Subcutaneous adipose tissue (tissue), 4 donors: ENCODE measurements around the gene SPIN1. TPM values are rescaled to one million over a fixed set of nuclear protein-coding genes. Genes with fewer than 3 reads are reported as not detected.

Experiments used
- total RNA-seq, 4 donors: library from RNA; depleted of rRNA; stranded (reverse); fragments of >200 nt; gene quantifications; one replicate each; pipeline ENCODE4 v1.1.0, GENCODE V29; 2016
- TF ChIP-seq, protein P1 (sequence below): fragments of 450-650 bp; IDR thresholded peaks from one replicate; pipeline ENCODE4 v1.5.1; 2016; ENCODE audit warnings: low read depth, mild to moderate bottlenecking, control low read depth, antibody characterized with exemption, moderate library complexity

The SPIN1 gene
- total RNA-seq, 4 donors from 2014 or later: 55.5 to 67.1 (median 60.4) TPM

DNA sequence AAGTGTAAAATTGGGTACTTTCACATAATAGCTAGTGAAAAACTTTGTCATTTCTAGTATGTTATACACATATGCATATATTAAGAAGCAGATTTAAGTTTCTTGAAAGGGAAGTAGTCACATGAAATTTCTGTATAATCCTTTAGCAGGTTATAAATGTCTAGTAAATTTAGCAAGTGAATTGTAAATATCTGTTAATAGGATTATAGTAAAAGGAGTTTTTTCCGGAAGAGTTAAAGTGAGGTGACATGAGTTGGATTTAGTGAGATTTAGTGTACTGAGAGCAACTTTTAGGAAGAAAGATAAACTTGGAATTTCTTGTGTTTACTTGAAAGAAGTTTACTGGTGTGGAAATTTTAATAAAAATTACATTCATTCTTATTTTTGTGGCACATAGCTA, 38.4 kb downstream of the SPIN1 start:
- TF ChIP-seq, protein P1, sequence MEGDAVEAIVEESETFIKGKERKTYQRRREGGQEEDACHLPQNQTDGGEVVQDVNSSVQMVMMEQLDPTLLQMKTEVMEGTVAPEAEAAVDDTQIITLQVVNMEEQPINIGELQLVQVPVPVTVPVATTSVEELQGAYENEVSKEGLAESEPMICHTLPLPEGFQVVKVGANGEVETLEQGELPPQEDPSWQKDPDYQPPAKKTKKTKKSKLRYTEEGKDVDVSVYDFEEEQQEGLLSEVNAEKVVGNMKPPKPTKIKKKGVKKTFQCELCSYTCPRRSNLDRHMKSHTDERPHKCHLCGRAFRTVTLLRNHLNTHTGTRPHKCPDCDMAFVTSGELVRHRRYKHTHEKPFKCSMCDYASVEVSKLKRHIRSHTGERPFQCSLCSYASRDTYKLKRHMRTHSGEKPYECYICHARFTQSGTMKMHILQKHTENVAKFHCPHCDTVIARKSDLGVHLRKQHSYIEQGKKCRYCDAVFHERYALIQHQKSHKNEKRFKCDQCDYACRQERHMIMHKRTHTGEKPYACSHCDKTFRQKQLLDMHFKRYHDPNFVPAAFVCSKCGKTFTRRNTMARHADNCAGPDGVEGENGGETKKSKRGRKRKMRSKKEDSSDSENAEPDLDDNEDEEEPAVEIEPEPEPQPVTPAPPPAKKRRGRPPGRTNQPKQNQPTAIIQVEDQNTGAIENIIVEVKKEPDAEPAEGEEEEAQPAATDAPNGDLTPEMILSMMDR: no peak

DNA sequence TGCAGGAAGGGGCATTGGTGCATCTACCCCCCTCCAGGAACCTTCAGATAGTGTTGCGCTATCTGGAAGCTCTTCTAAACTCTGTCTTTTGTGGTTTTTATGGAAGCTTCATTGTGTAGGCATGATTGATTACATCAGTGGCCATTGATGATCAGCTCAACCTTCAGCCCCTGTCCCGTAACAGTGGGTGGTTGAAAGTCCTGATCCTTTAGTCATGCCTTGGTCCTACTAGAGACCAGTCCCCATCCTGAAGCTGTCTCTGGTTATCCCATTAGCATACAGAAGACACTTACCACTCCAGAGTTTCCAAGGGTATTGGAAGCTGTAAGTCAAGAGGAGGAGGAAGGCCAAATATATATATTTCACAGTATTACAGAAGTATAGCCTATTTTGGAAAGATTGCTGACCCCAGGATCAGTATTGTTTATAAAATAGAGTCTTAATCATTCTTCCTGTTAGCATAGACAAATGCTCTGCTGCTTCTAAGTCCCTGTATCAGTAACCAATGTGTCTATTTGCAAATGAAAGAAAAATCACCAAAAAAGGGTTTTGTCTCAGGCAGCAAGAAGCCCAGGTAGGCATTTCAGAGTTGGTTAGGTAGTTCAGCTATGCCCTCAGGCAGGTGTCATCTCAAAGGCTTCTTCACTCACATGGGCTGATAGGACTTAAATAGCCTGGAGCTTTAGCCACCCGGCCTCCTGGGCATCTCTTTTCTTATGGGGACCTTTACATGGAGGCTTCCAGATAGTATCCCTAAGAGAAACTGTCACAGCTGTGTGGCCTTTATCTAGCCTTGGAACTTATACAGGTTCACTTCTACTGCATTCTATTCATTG, 41.6 kb downstream of the SPIN1 start:
- TF ChIP-seq, protein P1: no peak

DNA sequence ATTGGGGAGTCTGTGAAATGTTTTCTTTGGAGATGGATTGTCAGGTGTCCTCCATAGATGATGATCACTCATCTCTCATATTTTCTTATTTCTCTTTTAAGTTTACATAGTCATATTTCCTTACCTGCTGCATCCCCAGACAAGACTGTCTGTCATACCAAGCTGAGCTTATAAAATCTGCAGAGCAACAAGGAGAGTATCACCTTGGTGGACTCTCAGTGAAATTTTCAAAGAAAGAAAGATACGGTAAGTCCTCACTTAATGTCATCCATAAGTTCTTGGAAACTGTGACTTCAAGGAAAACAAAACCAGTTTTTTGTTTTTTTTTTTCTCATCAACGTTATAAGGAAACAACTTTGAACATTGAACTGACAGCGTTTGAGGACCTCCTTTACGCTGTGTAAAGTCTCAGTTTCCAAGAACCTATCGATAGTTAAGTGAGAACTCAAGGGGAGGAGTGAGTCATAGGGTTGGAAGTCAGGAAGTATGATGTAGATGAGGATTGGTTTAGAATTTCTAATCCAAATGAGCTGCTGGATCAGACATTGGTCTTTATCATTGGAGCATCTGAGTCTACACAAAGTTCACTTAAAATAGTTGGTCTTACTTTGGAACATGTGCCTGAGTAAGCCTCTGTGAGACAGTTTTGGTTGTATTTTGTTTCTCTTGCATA, 45.5 kb downstream of the SPIN1 start:
- TF ChIP-seq, protein P1: no peak

DNA sequence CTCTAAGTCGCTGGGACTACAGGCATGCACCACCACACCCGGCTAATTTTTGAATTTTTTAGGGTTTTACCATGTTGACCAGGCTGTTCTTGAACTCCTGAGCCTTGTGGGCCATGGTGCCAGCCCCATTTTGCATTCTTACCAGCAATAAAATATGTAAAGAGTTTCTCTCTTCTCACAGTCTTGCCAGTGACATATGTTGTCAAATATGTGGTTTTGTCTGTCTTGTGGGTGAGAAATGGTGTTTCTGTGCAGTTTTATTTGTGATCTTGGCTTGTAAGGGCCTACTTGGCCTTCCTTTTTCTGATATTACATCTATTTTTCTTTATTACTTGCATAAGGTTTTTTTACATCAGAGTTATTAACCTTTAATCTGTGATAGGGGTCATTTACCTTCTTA, 47.1 kb downstream of the SPIN1 start:
- TF ChIP-seq, protein P1: no peak

DNA sequence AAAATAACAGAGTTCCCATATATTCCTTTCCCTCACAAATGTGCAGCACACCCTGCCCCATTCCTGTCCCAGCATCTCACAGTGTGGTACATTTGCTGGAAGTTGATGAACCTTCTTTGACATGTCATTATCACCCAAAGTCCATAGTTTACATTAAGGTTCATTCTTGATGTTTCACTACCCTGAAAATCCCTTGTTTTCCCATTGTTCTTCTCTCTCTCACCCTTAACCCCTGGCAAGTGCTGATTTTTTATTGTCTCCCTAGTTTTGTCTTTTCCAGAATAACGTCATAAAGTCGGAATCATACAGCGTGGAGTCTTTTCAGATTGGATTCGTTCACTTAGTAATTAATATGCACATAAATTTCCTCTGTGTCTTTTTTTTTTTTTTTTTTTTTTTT, 48.1 kb downstream of the SPIN1 start:
- TF ChIP-seq, protein P1: no peak

DNA sequence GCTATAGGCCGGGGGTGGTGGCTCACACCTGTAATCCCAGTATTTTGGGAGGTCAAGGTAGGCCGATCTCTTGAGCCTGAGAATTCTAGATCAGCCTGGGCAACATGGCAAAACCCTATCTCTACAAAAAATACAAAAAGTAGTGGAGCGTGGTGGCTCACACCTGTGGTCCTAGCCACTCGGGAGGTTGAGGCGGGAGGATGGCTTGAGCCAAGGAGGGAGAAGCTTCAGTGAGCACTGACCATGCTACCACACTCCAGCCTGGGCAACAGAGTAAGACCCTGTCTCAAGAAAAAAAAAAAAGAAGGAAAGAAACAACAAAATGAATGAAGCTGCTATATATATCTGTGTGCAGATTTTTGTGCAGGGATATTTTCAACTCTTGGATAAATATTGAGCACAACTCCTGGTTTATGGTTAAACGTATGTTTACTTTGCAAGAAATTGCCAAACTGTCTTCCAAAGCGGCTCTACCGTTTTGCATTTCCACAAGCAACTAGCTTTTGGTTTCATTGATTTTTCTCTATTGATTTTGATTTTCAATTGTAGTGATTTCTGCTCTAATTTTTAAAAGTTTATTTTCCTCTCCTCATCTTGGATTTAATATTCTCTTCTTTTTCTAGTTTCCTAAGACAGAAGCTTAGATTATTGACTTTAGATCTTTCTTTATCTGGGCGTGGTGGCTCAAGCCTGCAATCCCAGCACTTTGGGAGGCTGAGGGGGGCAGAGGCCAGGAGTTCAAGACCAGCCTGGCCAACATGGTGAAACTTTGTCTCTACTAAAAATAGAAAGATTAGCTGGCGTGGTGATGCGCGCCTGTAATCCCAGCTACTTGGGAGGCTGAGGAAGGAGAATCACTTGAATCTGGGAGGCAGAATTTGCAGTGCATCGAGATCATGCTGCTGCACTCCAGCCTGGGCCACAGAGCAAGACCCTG, 49.2 kb downstream of the SPIN1 start:
- TF ChIP-seq, protein P1: no peak

DNA sequence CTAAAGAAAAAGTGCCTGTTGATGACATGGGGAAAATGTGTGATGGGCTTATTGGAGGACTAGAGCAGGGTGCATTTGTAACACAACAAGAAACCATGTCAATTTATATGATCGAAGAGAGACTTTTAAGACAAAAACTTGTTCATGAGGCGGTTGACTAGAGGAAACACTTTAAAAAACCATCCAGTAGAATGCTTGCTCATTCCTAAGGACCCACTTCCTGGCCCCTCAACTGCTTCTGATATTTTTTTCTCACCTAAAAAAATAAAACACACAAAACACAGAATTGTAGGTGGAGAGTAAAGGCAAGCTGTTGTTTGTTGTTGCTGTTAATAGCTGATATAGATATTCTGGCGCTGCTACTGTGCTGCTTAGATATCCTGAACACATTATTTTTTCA, 50.6 kb downstream of the SPIN1 start:
- TF ChIP-seq, protein P1: no peak
